ENCODE data around the gene KRT7.

GRCh38 chr12:52204931-52205505 is 28.0 kb upstream of the KRT7 start:
- TF ChIP-seq EZH2 (IDR thresholded peaks at IDR 0.05) (no peak), POLR2AphosphoS5 (IDR thresholded peaks at IDR 0.05; ENCODE audit: borderline replicate concordance, low read depth, low read length) (no peak), FOXP2 (optimal IDR thresholded peaks at IDR 0.05; ENCODE audit: control extremely low read depth, extremely low read length, insufficient read depth) (no peak)
